ENCODE results near the gene TRERF1.

TRERF1 gene

DNA sequence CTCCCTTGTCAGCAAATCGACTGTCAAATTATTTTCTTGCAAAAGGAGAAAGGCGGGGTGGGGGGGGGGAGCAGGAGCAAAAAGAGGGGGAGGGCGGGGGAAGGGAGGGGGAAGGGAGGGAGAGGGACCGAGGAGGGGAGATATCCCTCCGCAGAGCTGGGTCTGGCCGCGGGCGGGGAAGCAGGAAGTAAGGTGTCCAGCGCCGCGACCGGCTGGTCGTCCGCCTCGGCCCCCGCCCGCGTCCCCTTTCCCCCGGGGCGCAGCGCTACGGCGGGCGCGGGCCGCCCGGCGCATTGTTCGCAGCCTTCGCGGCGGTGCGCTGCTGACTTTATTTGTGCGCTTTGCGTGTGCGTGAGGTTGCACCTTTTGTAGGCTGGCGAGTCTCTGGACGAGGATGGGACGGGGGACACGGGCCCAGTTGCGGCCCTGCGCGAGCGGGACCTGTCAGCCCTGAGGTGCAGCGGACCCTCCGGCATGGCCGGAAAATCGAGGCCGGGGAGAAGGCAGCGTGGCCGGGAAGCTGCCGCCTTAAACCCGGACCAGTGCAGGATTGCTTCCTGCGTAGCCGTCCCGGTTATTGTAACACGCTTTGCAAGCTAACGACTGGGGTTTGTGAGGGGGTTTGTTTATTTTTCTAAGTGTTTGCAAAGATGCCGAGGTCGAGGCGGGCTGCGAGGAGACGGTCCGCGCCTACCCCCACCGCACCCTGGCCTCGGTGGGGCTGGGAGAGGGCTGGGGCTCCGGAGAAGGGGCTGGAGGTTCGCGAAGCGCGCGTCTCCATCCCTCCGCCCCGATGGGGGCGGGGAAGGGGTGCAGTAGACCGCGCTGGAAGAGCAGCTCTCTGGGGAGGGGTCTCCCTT lies 675 bp upstream of the TRERF1 start (continued):
- TF ChIP-seq, protein P1, sequence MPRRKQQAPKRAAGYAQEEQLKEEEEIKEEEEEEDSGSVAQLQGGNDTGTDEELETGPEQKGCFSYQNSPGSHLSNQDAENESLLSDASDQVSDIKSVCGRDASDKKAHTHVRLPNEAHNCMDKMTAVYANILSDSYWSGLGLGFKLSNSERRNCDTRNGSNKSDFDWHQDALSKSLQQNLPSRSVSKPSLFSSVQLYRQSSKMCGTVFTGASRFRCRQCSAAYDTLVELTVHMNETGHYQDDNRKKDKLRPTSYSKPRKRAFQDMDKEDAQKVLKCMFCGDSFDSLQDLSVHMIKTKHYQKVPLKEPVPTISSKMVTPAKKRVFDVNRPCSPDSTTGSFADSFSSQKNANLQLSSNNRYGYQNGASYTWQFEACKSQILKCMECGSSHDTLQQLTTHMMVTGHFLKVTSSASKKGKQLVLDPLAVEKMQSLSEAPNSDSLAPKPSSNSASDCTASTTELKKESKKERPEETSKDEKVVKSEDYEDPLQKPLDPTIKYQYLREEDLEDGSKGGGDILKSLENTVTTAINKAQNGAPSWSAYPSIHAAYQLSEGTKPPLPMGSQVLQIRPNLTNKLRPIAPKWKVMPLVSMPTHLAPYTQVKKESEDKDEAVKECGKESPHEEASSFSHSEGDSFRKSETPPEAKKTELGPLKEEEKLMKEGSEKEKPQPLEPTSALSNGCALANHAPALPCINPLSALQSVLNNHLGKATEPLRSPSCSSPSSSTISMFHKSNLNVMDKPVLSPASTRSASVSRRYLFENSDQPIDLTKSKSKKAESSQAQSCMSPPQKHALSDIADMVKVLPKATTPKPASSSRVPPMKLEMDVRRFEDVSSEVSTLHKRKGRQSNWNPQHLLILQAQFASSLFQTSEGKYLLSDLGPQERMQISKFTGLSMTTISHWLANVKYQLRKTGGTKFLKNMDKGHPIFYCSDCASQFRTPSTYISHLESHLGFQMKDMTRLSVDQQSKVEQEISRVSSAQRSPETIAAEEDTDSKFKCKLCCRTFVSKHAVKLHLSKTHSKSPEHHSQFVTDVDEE (CRISPR knock-in tag; IDR thresholded peaks at IDR 0.05) = no peak

DNA sequence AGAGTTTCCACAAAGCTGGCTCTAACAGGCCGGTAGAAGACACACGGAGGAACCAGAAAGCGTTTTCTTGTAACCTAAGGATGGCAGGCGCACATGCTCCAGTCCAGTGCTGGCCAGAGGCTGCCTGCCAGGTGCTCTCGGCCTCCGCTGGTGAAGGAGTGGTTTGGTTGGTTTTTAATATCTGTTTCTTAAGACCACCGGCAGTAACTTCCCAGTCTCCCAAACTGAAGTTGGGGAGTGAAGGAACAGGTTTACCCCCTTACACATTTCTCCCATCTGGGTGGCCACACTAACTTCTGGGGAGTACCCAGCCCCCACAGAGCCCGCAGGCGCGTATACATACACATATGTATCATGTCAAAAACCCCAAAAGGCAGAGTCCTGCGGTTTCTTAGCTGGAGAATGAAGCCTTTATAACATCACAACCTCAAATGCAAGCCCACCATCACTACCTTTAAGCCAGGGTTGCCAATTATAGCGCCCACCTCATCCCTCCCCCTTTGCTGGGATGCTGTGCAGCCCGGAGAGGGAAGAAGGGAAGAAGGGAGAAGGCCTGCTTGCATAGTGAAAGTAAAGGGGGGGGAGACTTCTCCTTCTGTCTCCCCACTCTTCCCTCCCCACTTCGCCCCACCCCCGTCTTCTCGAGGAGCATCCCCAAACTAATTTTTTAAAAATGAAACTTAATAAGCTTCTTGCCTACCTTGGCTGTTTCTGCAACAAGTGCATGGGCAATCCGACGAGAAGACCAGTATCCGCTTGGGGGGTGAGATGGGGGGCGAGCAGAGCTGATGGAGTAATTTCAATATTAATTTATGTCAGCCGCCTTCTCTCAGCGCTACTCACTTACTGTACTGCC lies 1.0 kb downstream of the TRERF1 start:
- TF ChIP-seq, protein P2, sequence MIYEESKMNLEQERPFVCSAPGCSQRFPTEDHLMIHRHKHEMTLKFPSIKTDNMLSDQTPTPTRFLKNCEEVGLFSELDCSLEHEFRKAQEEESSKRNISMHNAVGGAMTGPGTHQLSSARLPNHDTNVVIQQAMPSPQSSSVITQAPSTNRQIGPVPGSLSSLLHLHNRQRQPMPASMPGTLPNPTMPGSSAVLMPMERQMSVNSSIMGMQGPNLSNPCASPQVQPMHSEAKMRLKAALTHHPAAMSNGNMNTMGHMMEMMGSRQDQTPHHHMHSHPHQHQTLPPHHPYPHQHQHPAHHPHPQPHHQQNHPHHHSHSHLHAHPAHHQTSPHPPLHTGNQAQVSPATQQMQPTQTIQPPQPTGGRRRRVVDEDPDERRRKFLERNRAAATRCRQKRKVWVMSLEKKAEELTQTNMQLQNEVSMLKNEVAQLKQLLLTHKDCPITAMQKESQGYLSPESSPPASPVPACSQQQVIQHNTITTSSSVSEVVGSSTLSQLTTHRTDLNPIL (CRISPR knock-in tag; IDR thresholded peaks at IDR 0.05; ENCODE audit: low read depth) = no peak
- TF ChIP-seq ZFP30 (CRISPR knock-in tag; IDR thresholded peaks at IDR 0.05) = no peak
- peak; percentile 12; the same call in 2 of the 3 replicates for ATAC-seq

DNA sequence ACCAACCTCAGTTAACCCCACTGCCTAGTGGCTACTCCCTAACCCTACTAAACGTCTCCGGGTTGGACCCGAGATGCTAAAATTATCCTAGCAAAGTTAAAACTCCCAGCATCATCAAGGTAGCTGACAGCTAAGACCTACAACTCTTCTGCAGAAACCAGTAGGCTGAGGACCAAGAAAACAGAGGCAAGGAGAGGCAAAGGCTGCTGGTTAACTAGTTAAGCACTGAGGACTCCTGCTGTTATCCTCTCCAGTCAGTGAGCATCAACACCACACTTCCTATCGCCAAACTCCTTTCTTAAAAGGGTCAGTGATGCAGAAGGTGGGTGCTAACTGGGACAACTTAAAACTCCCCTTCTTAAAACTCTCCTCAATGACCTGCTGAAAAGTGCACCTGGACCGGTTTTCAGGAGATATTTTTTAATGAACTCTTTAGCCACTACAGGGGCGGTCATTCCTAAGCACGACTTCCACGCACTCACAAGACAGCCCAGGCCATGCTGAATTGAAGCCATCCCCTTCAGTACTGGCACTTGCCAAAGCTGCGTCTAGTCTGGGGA lies 1.7 kb downstream of the TRERF1 start:
- TF ChIP-seq ZFP3 (CRISPR knock-in tag; IDR thresholded peaks at IDR 0.05) = no peak
- no peak for ATAC-seq

DNA sequence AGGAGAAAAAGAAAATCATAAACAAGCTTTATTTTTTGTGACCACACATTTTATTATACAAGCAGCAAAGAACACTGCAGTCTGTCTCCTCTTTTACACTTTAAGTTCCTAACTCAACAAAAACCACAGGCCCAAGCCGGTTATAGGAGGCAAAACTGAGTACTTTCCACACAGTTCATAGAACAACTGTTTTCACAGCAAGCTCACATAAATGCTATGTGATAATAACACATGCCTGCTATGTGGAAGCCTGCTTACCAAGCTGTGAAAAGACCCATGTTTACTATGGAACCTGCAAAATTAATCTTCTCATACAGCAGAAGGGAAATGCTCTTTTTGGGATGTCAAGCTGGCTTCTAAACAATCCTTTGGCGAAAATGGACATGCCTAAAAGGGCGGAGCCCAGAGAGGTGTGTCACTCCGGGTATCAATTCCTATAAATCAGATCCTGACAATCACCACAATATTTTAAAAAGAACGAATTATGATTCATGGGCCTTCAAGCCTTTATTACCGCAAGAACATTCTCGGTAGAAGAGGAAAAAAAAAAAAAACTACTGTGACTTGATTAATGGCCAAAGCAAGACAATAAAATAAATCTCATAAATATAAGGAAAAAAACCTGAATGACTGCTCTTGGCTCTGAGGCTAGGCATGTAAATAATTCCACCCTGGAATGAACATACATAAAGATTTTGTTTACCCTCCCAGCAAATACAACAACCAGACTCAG lies 2.6 kb downstream of the TRERF1 start:
- ATAC-seq = no peak
- TF ChIP-seq ZFP30 (CRISPR knock-in tag; IDR thresholded peaks at IDR 0.05) (no peak), SNAI2 (CRISPR knock-in tag; IDR thresholded peaks at IDR 0.05) (no peak), TCF4 (CRISPR knock-in tag; IDR thresholded peaks at IDR 0.05; ENCODE audit: borderline replicate concordance) (no peak), RARB (CRISPR knock-in tag; IDR thresholded peaks at IDR 0.05) (no peak), ZFP3 (CRISPR knock-in tag; IDR thresholded peaks at IDR 0.05) (no peak), ZC3H10 (CRISPR knock-in tag; IDR thresholded peaks at IDR 0.05) (no peak), ZNF70 (CRISPR knock-in tag; IDR thresholded peaks at IDR 0.05) (no peak), ZNF8 (CRISPR knock-in tag; IDR thresholded peaks at IDR 0.05) (no peak), OSR1 (CRISPR knock-in tag; IDR thresholded peaks at IDR 0.05) (no peak), TOX (CRISPR knock-in tag; IDR thresholded peaks at IDR 0.05; ENCODE audit: borderline replicate concordance) (no peak), BACH2 (CRISPR knock-in tag; IDR thresholded peaks at IDR 0.05; ENCODE audit: borderline replicate concordance) (no peak), ARNTL (CRISPR knock-in tag; IDR thresholded peaks at IDR 0.05; ENCODE audit: borderline replicate concordance, low read depth) (no peak), PPARA (CRISPR knock-in tag; IDR thresholded peaks at IDR 0.05; ENCODE audit: borderline replicate concordance) (no peak), GLIS3 (CRISPR knock-in tag; IDR thresholded peaks at IDR 0.05) (no peak)
- TF ChIP-seq, protein P3, sequence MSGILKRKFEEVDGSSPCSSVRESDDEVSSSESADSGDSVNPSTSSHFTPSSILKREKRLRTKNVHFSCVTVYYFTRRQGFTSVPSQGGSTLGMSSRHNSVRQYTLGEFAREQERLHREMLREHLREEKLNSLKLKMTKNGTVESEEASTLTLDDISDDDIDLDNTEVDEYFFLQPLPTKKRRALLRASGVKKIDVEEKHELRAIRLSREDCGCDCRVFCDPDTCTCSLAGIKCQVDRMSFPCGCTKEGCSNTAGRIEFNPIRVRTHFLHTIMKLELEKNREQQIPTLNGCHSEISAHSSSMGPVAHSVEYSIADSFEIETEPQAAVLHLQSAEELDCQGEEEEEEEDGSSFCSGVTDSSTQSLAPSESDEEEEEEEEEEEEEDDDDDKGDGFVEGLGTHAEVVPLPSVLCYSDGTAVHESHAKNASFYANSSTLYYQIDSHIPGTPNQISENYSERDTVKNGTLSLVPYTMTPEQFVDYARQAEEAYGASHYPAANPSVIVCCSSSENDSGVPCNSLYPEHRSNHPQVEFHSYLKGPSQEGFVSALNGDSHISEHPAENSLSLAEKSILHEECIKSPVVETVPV (CRISPR knock-in tag; IDR thresholded peaks at IDR 0.05) = no peak
- TF ChIP-seq, protein P1 (CRISPR knock-in tag; IDR thresholded peaks at IDR 0.05) = no peak
- TF ChIP-seq, protein P2 (CRISPR knock-in tag; IDR thresholded peaks at IDR 0.05; ENCODE audit: low read depth) = no peak
- TF ChIP-seq, protein P4, sequence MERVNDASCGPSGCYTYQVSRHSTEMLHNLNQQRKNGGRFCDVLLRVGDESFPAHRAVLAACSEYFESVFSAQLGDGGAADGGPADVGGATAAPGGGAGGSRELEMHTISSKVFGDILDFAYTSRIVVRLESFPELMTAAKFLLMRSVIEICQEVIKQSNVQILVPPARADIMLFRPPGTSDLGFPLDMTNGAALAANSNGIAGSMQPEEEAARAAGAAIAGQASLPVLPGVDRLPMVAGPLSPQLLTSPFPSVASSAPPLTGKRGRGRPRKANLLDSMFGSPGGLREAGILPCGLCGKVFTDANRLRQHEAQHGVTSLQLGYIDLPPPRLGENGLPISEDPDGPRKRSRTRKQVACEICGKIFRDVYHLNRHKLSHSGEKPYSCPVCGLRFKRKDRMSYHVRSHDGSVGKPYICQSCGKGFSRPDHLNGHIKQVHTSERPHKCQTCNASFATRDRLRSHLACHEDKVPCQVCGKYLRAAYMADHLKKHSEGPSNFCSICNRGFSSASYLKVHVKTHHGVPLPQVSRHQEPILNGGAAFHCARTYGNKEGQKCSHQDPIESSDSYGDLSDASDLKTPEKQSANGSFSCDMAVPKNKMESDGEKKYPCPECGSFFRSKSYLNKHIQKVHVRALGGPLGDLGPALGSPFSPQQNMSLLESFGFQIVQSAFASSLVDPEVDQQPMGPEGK (CRISPR knock-in tag; IDR thresholded peaks at IDR 0.05; ENCODE audit: borderline replicate concordance) = no peak
